Measurements from ENCODE around the gene TNN.

DNA sequence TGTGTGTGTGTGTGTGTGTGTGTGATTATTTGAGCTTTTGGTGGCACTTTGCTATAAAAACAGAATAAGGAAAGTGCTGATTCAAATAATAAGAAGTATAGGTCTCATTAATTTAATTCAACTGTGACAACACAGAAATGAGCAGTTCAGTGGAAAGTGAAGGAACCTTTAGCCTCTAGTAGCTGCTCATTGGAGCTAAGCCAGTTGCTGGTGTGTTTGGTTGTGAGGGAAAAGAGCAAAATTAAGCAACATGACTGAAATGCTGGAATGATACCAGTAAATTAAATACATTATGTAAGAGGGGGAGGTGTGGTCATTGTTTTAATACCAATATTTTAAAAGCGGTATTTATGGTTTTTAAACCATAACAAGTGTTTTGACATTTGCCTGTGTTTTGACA, 69.7 kb downstream of the TNN start:
- TF ChIP-seq, protein P1, sequence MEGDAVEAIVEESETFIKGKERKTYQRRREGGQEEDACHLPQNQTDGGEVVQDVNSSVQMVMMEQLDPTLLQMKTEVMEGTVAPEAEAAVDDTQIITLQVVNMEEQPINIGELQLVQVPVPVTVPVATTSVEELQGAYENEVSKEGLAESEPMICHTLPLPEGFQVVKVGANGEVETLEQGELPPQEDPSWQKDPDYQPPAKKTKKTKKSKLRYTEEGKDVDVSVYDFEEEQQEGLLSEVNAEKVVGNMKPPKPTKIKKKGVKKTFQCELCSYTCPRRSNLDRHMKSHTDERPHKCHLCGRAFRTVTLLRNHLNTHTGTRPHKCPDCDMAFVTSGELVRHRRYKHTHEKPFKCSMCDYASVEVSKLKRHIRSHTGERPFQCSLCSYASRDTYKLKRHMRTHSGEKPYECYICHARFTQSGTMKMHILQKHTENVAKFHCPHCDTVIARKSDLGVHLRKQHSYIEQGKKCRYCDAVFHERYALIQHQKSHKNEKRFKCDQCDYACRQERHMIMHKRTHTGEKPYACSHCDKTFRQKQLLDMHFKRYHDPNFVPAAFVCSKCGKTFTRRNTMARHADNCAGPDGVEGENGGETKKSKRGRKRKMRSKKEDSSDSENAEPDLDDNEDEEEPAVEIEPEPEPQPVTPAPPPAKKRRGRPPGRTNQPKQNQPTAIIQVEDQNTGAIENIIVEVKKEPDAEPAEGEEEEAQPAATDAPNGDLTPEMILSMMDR (IDR thresholded peaks at IDR 0.05): no peak
- no peak for TF ChIP-seq POLR2A (IDR thresholded peaks at IDR 0.05)
